Duodenal mucosa (tissue), 2 donors: Measurements from ENCODE around the gene ANXA11.

Experiments
- H3K27ac ChIP-seq: one replicate; pipeline ENCODE4 v1.7.0; 2013; ENCODE audit warnings: low read depth, low read length
- H3K27me3 ChIP-seq, 2 donors: one replicate each; pipeline ENCODE4 v1.7.0; 2013; ENCODE audit warnings: low read length in 2 of 2, control low read depth in 1 of 2; ENCODE audit not compliant: insufficient read depth in 2 of 2, control insufficient read depth in 1 of 2
- H3K36me3 ChIP-seq, 2 donors: one replicate each; pipeline ENCODE4 v1.7.0; 2013; ENCODE audit warnings: low read length in 2 of 2, control low read depth in 1 of 2; ENCODE audit not compliant: insufficient read depth in 2 of 2, control insufficient read depth in 1 of 2
- H3K4me1 ChIP-seq, 2 donors: one replicate each; pipeline ENCODE4 v1.7.0; 2013; ENCODE audit warnings: low read length in 2 of 2, control low read depth in 1 of 2; ENCODE audit not compliant: insufficient read depth in 2 of 2, control insufficient read depth in 1 of 2
- H3K4me3 ChIP-seq, 2 donors: one replicate each; pipeline ENCODE4 v1.7.0; 2013; ENCODE audit warnings: low read length in 2 of 2, low read depth in 1 of 2
- H3K9ac ChIP-seq, 2 donors: one replicate each; pipeline ENCODE4 v1.7.0; 2013; ENCODE audit warnings: low read length in 2 of 2, low read depth in 1 of 2
- H3K9me3 ChIP-seq, 2 donors: one replicate each; pipeline ENCODE4 v1.7.0; 2013; ENCODE audit warnings: low read length in 2 of 2, control low read depth in 1 of 2; ENCODE audit not compliant: control insufficient read depth in 1 of 2

Gene ANXA11

GRCh38 chr10:80158126-80158525 lies 47.2 kb downstream of the ANXA11 start:
- peaks cover 74 to 97% of the 10 kb centered on the region in 2 donors for H3K36me3 ChIP-seq
- peaks cover 2 to 20% of the 10 kb centered on the region in 2 donors for H3K4me1 ChIP-seq
- H3K9me3 ChIP-seq: no peaks in the 10 kb centered on the region
- H3K27ac ChIP-seq: no peak overlapping the region
- no peak overlapping the region for H3K4me3 ChIP-seq
- no peaks in the 10 kb centered on the region for H3K27me3 ChIP-seq
- no peak overlapping the region for H3K9ac ChIP-seq

- Histone ChIP-seq H3K27me3 (no peaks in the 10 kb centered on the region), H3K4me1 (peaks cover 0 to 17% of the 10 kb centered on the region in 2 donors), H3K4me3 (no peak overlapping the region), H3K9me3 (no peaks in the 10 kb centered on the region), H3K36me3 (peaks cover 71 to 97% of the 10 kb centered on the region in 2 donors), H3K27ac (no peak overlapping the region), H3K9ac (no peak overlapping the region)
These were observed 47.8 kb downstream of the ANXA11 start for GRCh38 chr10:80157561-80157960.

GRCh38 chr10:80156216-80156615 lies 49.1 kb downstream of the ANXA11 start:
- Histone ChIP-seq H3K27ac (no peak overlapping the region), H3K9ac (no peak overlapping the region), H3K4me3 (no peak overlapping the region), H3K9me3 (no peaks in the 10 kb centered on the region), H3K4me1 (peaks cover 0 to 17% of the 10 kb centered on the region in 2 donors), H3K36me3 (peaks cover 63 to 96% of the 10 kb centered on the region in 2 donors), H3K27me3 (no peaks in the 10 kb centered on the region)

GRCh38 chr10:80155696-80156215 lies 49.6 kb downstream of the ANXA11 start:
- H3K27me3 ChIP-seq: no peaks in the 10 kb centered on the region
- peaks cover 0 to 17% of the 10 kb centered on the region in 2 donors for H3K4me1 ChIP-seq
- H3K9ac ChIP-seq: no peak overlapping the region
- peaks cover 67 to 97% of the 10 kb centered on the region in 2 donors for H3K36me3 ChIP-seq
- H3K27ac ChIP-seq: no peak overlapping the region
- no peaks in the 10 kb centered on the region for H3K9me3 ChIP-seq
- H3K4me3 ChIP-seq: no peak overlapping the region

- peaks cover 5 to 19% of the 10 kb centered on the region in 2 donors for H3K4me1 ChIP-seq
- H3K36me3 ChIP-seq: peaks cover 70 to 93% of the 10 kb centered on the region in 2 donors
- H3K4me3 ChIP-seq: no peak overlapping the region
- H3K27ac ChIP-seq: no peak overlapping the region
- no peaks in the 10 kb centered on the region for H3K27me3 ChIP-seq
- no peak overlapping the region for H3K9ac ChIP-seq
- H3K9me3 ChIP-seq: no peaks in the 10 kb centered on the region
These were observed 50.2 kb downstream of the ANXA11 start for GRCh38 chr10:80154978-80155695.

GRCh38 chr10:80154626-80154977 lies 50.7 kb downstream of the ANXA11 start:
- H3K9me3 ChIP-seq: no peaks in the 10 kb centered on the region
- H3K4me1 ChIP-seq: peaks cover 6 to 20% of the 10 kb centered on the region in 2 donors
- no peak overlapping the region for H3K9ac ChIP-seq
- H3K27ac ChIP-seq: no peak overlapping the region
- H3K4me3 ChIP-seq: no peak overlapping the region
- H3K27me3 ChIP-seq: no peaks in the 10 kb centered on the region
- peaks cover 65 to 93% of the 10 kb centered on the region in 2 donors for H3K36me3 ChIP-seq

GRCh38 chr10:80153460-80153859 lies 51.9 kb downstream of the ANXA11 start:
- no peak overlapping the region for H3K4me3 ChIP-seq
- H3K36me3 ChIP-seq: peaks cover 61 to 88% of the 10 kb centered on the region in 2 donors
- H3K27ac ChIP-seq: no peak overlapping the region
- no peak overlapping the region for H3K9ac ChIP-seq
- H3K4me1 ChIP-seq: peaks cover 6 to 11% of the 10 kb centered on the region in 2 donors
- no peaks in the 10 kb centered on the region for H3K9me3 ChIP-seq
- H3K27me3 ChIP-seq: no peaks in the 10 kb centered on the region

GRCh38 chr10:80152820-80153219 lies 52.5 kb downstream of the ANXA11 start:
- Histone ChIP-seq H3K27ac (no peak overlapping the region), H3K4me1 (peaks cover 5 to 6% of the 10 kb centered on the region in 2 donors), H3K36me3 (peaks cover 59 to 88% of the 10 kb centered on the region in 2 donors), H3K4me3 (no peak overlapping the region), H3K27me3 (no peaks in the 10 kb centered on the region), H3K9me3 (no peaks in the 10 kb centered on the region), H3K9ac (no peak overlapping the region)

- H3K27ac ChIP-seq: no peak overlapping the region
- H3K9me3 ChIP-seq: no peaks in the 10 kb centered on the region
- no peak overlapping the region for H3K4me3 ChIP-seq
- H3K4me1 ChIP-seq: peaks cover 3 to 6% of the 10 kb centered on the region in 2 donors
- no peaks in the 10 kb centered on the region for H3K27me3 ChIP-seq
- peaks cover 38 to 63% of the 10 kb centered on the region in 2 donors for H3K36me3 ChIP-seq
- H3K9ac ChIP-seq: no peak overlapping the region
These were observed 55.2 kb downstream of the ANXA11 start for GRCh38 chr10:80150172-80150571.

GRCh38 chr10:80149123-80149522 lies 56.2 kb downstream of the ANXA11 start:
- Histone ChIP-seq H3K9me3 (no peaks in the 10 kb centered on the region), H3K27ac (no peak overlapping the region), H3K27me3 (no peaks in the 10 kb centered on the region), H3K4me3 (no peak overlapping the region), H3K4me1 (peaks cover 10 to 14% of the 10 kb centered on the region in 2 donors), H3K36me3 (peaks cover 29 to 52% of the 10 kb centered on the region in 2 donors), H3K9ac (no peak overlapping the region)
